GM12891 (cell line): ENCODE results near the gene ANXA8L1.
"Not testable (repeated sequence)": the region's sequence is repeated elsewhere in the genome, so short reads cannot be mapped to it uniquely, and the experiment has no call there.

Experiments used
- DNase-seq: peaks from one replicate; pipeline ENCODE4 v3.0.0; 2011; ENCODE audit warnings: low spot score; ENCODE audit not compliant: insufficient read length
- FAIRE-seq: peaks from 2 replicates; lab custom pipeline; 2011; peaks lifted over from hg19 to GRCh38; lab: Jason Lieb, UNC

Gene ANXA8L1

DNA sequence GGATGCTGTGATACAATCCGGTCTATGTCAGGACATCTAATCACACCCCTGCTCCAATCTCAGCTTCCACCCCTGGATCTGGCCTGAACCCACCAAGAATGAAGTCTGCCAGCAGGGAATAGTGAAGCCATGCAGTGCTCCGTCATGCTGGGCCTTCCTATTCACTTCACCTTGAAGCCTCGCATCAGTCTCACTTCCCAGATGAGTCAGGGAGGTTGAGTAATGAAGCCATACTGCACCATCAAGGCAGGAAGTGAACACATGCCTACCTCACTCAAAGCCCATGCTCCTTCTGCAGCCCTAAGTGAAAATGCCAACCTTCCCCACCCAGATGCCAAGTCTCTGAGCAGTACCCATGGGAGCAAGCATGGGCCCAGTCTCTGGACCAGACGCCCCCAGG lies 11.1 kb downstream of the ANXA8L1 start:
- not testable (repeated sequence) for FAIRE-seq, DNase-seq

- FAIRE-seq, DNase-seq: not testable (repeated sequence)
Observed at GRCh38 chr10:46387309-46387902, 11.8 kb downstream of the ANXA8L1 start.

- not testable (repeated sequence) for DNase-seq, FAIRE-seq
Observed at GRCh38 chr10:46391422-46391821, 15.8 kb downstream of the ANXA8L1 start.

DNA sequence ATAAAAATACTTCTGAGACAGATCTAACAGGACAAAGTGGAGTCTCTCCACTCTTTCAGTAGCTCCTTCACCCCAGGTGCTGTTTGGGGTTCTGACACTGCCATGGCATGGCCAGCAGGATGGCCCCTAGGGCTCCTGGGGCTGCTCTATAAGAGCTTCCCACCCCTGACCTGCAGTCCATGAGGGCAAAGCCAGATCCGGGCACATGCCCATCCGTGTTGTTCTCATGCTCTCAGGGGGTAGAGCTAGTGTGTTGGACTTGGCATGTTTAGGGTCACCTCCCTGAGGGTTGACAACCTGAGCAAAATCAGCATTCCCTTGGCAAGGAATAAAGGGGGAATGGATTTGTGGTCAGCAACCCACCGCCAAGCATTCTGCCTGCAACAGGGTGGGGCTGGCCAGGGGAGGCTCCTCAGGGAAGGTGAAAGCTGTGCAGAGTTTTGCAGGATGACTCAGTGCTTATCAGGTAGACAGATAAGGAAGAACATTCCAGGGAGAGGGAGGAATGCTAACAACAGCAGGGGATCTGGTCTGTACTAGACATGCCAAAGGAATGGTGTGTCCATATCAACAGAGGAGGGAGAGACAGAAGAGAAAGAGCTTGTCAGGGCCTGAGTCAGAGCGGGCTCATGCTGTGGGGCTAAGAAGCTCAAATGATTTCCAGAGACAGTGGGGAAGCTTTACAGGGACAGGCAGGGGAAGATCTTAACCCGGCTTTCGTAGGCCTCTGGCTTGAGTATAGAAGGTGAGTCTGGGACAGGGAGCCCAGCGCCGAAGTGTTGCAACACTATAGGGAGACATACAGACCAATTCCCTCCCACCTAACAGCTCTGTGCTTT lies 21.1 kb downstream of the ANXA8L1 start:
- not testable (repeated sequence) for DNase-seq, FAIRE-seq

- FAIRE-seq, DNase-seq: not testable (repeated sequence)
Observed at GRCh38 chr10:46397767-46398166, 22.2 kb downstream of the ANXA8L1 start.

GRCh38 chr10:46398212-46398886 lies 22.8 kb downstream of the ANXA8L1 start:
- FAIRE-seq, DNase-seq: not testable (repeated sequence)

DNA sequence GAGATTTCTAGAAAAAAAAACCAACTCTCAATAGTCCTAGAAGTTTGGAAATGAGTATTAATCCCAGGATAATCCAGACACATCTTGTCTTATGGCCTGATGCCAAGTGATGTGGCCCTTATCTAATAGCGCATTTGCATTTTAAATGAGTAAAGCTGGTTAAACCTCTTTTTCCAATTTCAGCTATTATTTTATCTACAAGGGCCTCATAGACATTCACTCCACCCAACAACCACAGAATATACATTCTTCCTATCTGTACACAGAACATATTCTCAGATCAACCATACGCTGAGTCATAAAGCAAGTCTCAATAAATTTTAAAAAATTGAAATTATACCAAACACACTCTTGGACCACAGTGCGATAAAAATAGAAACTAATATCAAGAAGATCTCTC lies 34.0 kb downstream of the ANXA8L1 start:
- not testable (repeated sequence) for DNase-seq, FAIRE-seq

DNA sequence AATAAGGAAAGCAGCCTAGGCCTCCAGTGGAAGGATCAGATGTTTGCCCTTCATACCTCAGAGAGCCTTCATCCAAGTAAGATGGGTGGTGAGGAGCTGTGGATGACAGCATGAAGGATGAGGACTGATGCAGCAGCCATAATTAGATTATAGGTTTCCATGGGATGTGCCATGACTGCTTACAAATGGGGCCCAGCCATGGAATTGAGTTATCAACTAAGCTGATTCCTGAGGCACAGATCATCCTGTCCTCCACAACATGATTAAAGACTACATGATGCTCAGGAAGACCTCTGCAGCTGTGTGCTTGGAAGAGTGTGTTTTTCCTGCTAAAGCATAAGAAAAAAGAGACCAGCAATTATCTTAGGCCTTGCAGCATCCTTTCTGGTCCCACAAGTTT lies 35.5 kb downstream of the ANXA8L1 start:
- not testable (repeated sequence) for FAIRE-seq, DNase-seq

GRCh38 chr10:46412665-46413064 lies 37.1 kb downstream of the ANXA8L1 start:
- FAIRE-seq, DNase-seq: not testable (repeated sequence)

DNA sequence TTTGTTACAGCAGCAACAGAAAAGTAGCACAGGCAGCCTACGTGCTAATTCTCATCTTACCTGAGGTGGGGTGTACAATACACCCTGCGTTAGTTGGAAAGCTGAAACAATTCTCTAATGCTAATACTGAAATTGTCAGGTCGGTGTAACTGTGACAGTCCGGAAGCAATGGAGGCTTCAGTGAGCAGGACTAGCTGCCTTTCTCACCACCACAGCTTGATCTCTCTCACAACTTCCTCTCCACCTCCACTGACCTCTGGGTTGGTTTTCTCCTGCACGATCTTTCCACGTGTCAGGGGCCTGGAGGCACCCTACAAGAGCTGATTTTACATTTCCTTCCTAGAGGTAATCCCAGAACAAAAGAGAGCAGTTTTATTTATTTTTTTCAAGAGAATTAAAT lies 39.7 kb downstream of the ANXA8L1 start:
- not testable (repeated sequence) for FAIRE-seq, DNase-seq

DNA sequence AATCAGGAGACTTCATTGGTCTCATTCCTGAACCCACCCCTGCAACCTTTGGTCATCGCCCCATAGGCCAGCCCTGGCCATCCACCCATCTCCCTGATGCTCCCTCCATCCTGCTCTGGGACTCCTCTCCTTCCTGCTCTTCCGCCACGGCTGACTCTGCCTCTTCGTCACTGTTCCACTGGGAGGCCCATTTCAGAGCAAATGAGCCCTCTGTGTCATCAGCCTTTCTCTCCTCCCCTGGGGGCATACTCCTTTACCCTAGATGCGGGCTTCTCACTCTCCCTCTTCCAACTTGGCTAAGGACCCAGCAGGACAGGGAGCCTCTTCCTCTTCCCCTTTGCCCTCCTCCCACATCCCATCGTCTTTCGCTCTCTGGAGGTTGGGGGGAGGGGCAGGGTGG lies 42.7 kb downstream of the ANXA8L1 start:
- DNase-seq, FAIRE-seq: not testable (repeated sequence)

GRCh38 chr10:46419570-46420379 lies 44.2 kb downstream of the ANXA8L1 start:
- DNase-seq, FAIRE-seq: not testable (repeated sequence)

- FAIRE-seq, DNase-seq: not testable (repeated sequence)
Observed at GRCh38 chr10:46423550-46423949, 48.0 kb downstream of the ANXA8L1 start.

- FAIRE-seq, DNase-seq: not testable (repeated sequence)
Observed at GRCh38 chr10:46440942-46441341, 65.4 kb downstream of the ANXA8L1 start.
